Activated CD8-positive, alpha-beta T cell treated with anti-CD3 and anti-CD28 coated beads for 36 hours (primary cell): Measurements from ENCODE around the gene ORM1. TPM values are rescaled to one million over a fixed set of nuclear protein-coding genes. Genes with fewer than 3 reads are reported as not detected.

Experiments
- ATAC-seq: fragments of 200-7000 bp; cut with Tn5 transposase; one replicate; pipeline ENCODE4 v1.10.0; 2021; ENCODE audit warnings: mild to moderate bottlenecking, moderate library complexity
- CTCF ChIA-PET: fragments of 350-600 bp; sonication (Branson Sonifier 250); formaldehyde crosslinking; loops from one replicate; lab custom pipeline; 2021; ENCODE audit warnings: antibody characterized with exemption; lab: Charles Lee
- POLR2A ChIA-PET: fragments of 350-600 bp; sonication (Branson Sonifier 250); formaldehyde crosslinking; loops from one replicate; lab custom pipeline; 2021; ENCODE audit warnings: antibody characterized with exemption; lab: Charles Lee
- DNase-seq: peaks from one replicate; pipeline ENCODE4 v3.0.0-alpha.2; 2020
- H3K27ac Mint-ChIP-seq: one replicate; pipeline ENCODE4 v1.8.0; 2021; ENCODE audit warnings: mild to moderate bottlenecking, mixed read lengths
- H3K27me3 Mint-ChIP-seq: one replicate; pipeline ENCODE4 v1.8.0; 2021; ENCODE audit warnings: mixed read lengths
- H3K36me3 Mint-ChIP-seq: one replicate; pipeline ENCODE4 v1.8.0; 2021; ENCODE audit warnings: low read depth, mixed read lengths
- H3K4me1 Mint-ChIP-seq: one replicate; pipeline ENCODE4 v1.8.0; 2021; ENCODE audit warnings: low read depth, mixed read lengths
- H3K4me3 Mint-ChIP-seq: one replicate; pipeline ENCODE4 v1.8.0; 2021; ENCODE audit warnings: mild to moderate bottlenecking, moderate library complexity, mixed read lengths
- H3K9me3 Mint-ChIP-seq: one replicate; pipeline ENCODE4 v1.8.0; 2021; ENCODE audit warnings: mixed read lengths
- intact Hi-C: fragments of 100-400 bp; cut with micrococcal nuclease; formaldehyde crosslinking; loops from one replicate; pipeline ENCODE4 v1.10.0; 2022
- total RNA-seq, 2 experiments: library from RNA; stranded (reverse); gene quantifications; one replicate each; pipeline ENCODE4 v1.2.3, GENCODE V29; 2021
- TF ChIP-seq, protein P1 (sequence below): fragments of 200-600 bp; IDR thresholded peaks from one replicate; pipeline ENCODE4 v1.8.0; 2022; ENCODE audit warnings: antibody characterized with exemption, mild to moderate bottlenecking

Gene ORM1
- total RNA-seq, 2 experiments from 2014 or later, result not detected

DNA sequence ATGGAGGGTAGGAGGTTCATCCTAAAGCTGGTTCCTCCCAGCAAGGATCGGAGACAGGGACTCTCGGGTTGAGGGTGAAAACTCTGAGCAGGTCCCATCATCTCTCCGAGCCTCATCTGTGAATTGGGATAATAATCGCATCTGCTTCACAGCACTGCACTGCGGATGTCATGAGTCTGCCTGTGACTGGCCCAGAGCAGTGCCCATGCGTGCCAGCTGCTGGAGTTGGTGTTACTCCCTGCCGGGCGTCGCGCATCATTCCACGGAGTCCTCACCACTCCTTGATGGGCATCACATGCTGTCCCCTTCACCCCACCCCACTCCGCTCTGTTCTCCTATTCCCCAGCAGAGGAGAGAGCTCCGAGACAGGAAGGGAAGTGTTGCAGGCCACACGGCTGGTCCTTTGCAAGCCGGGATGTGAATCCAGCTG, 35.1 kb upstream of the ORM1 start:
- Mint-ChIP-seq H3K4me1 (no peaks in the 10 kb centered on the region), H3K27me3 (peaks cover 2% of the 10 kb centered on the region), H3K36me3 (no peaks in the 10 kb centered on the region), H3K9me3 (no peaks in the 10 kb centered on the region), H3K4me3 (no peak overlapping the region), H3K27ac (no peak overlapping the region)
- POLR2A ChIA-PET, result no interaction called here
- TF ChIP-seq, protein P1, sequence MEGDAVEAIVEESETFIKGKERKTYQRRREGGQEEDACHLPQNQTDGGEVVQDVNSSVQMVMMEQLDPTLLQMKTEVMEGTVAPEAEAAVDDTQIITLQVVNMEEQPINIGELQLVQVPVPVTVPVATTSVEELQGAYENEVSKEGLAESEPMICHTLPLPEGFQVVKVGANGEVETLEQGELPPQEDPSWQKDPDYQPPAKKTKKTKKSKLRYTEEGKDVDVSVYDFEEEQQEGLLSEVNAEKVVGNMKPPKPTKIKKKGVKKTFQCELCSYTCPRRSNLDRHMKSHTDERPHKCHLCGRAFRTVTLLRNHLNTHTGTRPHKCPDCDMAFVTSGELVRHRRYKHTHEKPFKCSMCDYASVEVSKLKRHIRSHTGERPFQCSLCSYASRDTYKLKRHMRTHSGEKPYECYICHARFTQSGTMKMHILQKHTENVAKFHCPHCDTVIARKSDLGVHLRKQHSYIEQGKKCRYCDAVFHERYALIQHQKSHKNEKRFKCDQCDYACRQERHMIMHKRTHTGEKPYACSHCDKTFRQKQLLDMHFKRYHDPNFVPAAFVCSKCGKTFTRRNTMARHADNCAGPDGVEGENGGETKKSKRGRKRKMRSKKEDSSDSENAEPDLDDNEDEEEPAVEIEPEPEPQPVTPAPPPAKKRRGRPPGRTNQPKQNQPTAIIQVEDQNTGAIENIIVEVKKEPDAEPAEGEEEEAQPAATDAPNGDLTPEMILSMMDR, result no peak
- no peak for ATAC-seq
- intact Hi-C loops, result no loop called here
- DNase-seq, result no peak
- CTCF ChIA-PET, result interaction anchor here (0.7 to 1.6 kb wide), 3 partner anchors 144 to 205 kb away, joined by 3 to 8 read pairs (median 7); no protein-coding TSS in a partner anchor

DNA sequence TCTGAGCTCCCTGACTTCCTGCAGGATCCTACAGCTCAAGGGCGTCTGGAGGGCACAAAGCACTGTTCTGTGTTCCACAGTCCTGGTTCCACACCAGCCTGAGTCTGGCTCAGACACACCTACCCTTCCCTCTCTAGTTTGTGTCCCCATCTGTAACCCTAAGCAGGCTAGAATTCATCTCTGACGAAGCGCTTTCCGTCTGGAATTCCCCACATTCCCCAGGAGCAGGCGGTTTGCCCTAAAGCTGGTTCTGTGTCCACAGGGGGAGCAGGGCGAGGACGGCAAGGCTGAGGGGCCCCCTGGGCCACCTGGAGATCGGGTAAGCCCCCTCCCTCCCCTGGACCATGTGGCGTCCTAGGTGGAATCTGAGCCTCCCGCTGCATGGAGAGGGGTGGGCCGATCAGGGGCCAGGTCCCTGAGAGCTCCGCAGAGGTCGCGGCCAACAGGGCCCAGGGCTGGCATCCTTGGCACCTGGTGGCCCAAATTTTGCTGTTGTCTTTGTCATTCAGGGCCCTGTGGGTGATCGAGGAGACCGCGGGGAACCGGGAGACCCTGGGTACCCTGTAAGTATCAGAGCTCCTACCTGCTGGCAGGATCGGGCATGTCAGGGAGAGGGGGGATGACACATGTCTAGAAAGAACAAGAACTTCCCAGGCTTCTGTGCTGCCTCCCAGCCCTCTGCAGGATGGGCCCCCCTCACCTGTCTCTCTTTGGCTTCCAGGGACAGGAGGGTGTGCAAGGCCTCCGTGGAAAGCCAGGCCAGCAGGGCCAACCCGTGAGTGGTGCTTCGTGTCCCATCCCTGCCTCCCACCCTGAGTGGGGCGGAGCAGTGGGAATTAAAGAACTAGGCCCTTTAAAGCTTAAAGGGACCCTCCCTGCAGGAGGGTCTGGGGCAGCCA, 34.5 kb upstream of the ORM1 start:
- no peaks in the 10 kb centered on the region for H3K36me3 Mint-ChIP-seq
- DNase-seq (no peak), ATAC-seq (no peak)
- H3K9me3 Mint-ChIP-seq, result no peaks in the 10 kb centered on the region
- peaks cover 2% of the 10 kb centered on the region for H3K27me3 Mint-ChIP-seq
- ChIA-PET CTCF (interaction anchor here (0.7 to 5.1 kb wide), 4 partner anchors 131 to 206 kb away, joined by 3 to 65 read pairs (median 8); partner anchors contain the start of gene COL27A1), POLR2A (interaction anchor here (0.6 kb wide), 1 partner anchor 472 kb away, joined by 3 read pairs; no protein-coding TSS in a partner anchor)
- no peak overlapping the region for H3K27ac Mint-ChIP-seq
- intact Hi-C loops, result no loop called here
- H3K4me1 Mint-ChIP-seq, result no peaks in the 10 kb centered on the region
- H3K4me3 Mint-ChIP-seq, result no peak overlapping the region
- TF ChIP-seq, protein P1, result no peak

DNA sequence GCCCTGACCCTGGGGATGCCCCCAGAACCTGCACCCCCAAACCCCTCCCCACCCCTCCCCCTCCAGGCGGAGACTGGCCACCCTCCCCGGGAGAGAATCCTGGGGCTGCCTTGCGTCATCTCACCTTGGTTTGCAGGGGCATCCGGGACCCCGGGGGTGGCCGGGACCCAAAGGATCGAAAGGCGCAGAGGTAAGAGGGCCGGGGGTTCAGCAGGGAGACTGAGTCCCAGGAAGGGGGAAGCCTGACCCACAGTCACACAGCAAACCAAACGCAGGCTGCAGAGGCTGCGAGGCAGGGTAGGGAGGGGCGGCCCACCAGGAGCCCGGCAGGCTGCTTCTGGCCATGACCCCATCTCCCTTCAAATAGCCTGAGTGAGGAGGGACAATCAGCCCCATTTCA, 33.8 kb upstream of the ORM1 start:
- intact Hi-C loops, result no loop called here
- ChIA-PET CTCF (interaction anchor here (1.6 to 5.1 kb wide), 3 partner anchors 132 to 182 kb away, joined by 7 to 71 read pairs (median 65); partner anchors contain the start of gene COL27A1), POLR2A (interaction anchor here (0.6 kb wide), 1 partner anchor 473 kb away, joined by 3 read pairs; no protein-coding TSS in a partner anchor)
- H3K4me1 Mint-ChIP-seq, result no peaks in the 10 kb centered on the region
- no peak for DNase-seq
- no peak overlapping the region for H3K4me3 Mint-ChIP-seq
- no peaks in the 10 kb centered on the region for H3K9me3 Mint-ChIP-seq
- no peaks in the 10 kb centered on the region for H3K36me3 Mint-ChIP-seq
- ATAC-seq, result no peak
- no peak overlapping the region for H3K27ac Mint-ChIP-seq
- TF ChIP-seq, protein P1, result no peak
- H3K27me3 Mint-ChIP-seq, result peaks cover 2% of the 10 kb centered on the region

DNA sequence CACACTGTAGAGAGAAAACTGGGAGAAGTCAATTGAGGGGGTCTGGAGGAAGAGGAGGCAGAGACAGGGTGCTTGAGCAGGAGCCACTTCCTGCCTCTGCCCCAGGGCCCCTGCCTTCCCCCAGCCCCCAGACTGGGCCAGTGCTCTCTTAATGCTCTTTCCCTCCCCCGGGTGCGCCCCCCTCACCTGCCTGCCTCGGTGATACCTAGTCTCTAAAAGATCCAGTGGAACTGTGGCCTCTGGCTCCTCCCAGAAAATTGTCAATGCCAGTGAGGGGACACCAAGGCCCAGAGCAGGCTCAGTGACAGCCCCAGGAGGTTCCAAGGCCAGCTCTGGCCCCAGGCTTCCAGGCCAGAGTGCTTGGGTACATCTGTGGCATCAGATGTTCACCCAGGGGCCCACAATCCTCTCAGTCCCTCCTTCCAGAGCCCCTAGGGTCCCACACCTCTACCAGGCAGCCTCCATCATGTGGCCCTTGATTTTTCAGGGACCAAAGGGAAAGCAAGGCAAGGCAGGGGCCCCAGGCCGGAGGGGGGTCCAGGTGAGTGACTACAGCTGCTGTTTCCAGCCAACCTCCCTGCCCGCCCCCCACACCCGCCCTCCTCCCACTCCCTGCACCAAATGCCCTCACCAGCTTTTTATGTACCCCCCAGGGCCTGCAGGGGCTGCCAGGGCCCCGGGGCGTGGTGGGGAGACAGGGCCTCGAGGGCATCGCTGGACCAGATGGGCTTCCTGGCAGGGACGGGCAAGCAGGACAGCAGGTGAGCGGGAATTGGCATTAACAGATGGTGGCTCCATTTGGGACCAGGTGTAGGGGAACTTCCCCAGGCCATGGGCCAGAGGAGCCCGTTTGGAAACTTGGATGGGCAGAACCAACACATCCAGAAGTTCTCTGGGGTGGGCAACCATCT, 33.1 kb upstream of the ORM1 start:
- Mint-ChIP-seq H3K9me3 (peaks cover 4% of the 10 kb centered on the region), H3K27me3 (peaks cover 2% of the 10 kb centered on the region), H3K27ac (no peak overlapping the region), H3K4me1 (no peaks in the 10 kb centered on the region), H3K36me3 (peaks cover 4% of the 10 kb centered on the region), H3K4me3 (no peak overlapping the region)
- intact Hi-C loops, result loop anchor here (5.0 kb wide), 3 partner anchors 133 to 208 kb away; partner anchors contain the start of gene COL27A1
- ChIA-PET POLR2A (no interaction called here), CTCF (interaction anchor here (0.6 to 5.1 kb wide), 24 partner anchors 10 to 248 kb away, joined by 3 to 71 read pairs (median 8); partner anchors contain the start of gene COL27A1)
- ATAC-seq (no peak), DNase-seq (no peak)
- TF ChIP-seq, protein P1, result no peak
